ENCODE results near the gene SERINC4. TPM values are rescaled to one million over a fixed set of nuclear protein-coding genes. Genes with fewer than 3 reads are reported as not detected.

SERINC4 gene
- total RNA-seq, 1 experiment from 2014 or later: 0.17 TPM

GRCh38 chr15:43776718-43777266, 23.2 kb downstream of the SERINC4 start, which contains the start of gene ELL3:
Gene ELL3, minus strand, starts transcription at chr15:43776966. Its CDS starts 65 bp downstream, at chr15:43776901.
- Histone ChIP-seq H3K79me2 (ENCODE audit: insufficient read depth, low read length) (no peaks in the 10 kb centered on the region), H2BK20ac (ENCODE audit: low read depth, low read length, poor library complexity, severe bottlenecking) (no peak within 1 kb of the TSS), H3K9me3 (ENCODE audit: control insufficient read depth, low read depth, low read length) (no peaks in the 10 kb centered on the region), H3K23ac (ENCODE audit: insufficient read length, low read depth, low read length) (no peak within 1 kb of the TSS), H3K79me1 (ENCODE audit: insufficient read depth, low read depth, low read length, poor library complexity, severe bottlenecking) (no peaks in the 10 kb centered on the region), H4K91ac (ENCODE audit: insufficient read length, low read depth, low read length) (no peak within 1 kb of the TSS), H2AK5ac (ENCODE audit: insufficient read length, low read length) (no peak within 1 kb of the TSS), H2BK120ac (ENCODE audit: low read depth, low read length, poor library complexity, severe bottlenecking) (no peak within 1 kb of the TSS), H2BK12ac (ENCODE audit: insufficient read length, low read depth, low read length) (no peak within 1 kb of the TSS), H3T11ph (ENCODE audit: low read length) (no peak within 1 kb of the TSS), H3K27ac (ENCODE audit: insufficient read length, low read depth, low read length) (no peak within 1 kb of the TSS), H3K18ac (ENCODE audit: insufficient read length, low read depth, low read length) (peak within 1 kb of the TSS; percentile 53), H3K4me1 (ENCODE audit: insufficient read depth, low read length) (no peaks in the 10 kb centered on the region; the same call in 1 of the 2 replicates), H4K20me1 (ENCODE audit: control insufficient read depth, insufficient read depth, insufficient read length) (no peaks in the 10 kb centered on the region), H2BK5ac (ENCODE audit: insufficient read length, low read length) (no peak within 1 kb of the TSS), H3K9ac (ENCODE audit: extremely low read depth, insufficient read length, low read length) (peak within 1 kb of the TSS; percentile 53), H4K8ac (replicated peaks; ENCODE audit: insufficient read length, low read depth, low read length) (no peak within 1 kb of the TSS), H3K4me2 (ENCODE audit: insufficient read depth, insufficient read length, low read length) (peak within 1 kb of the TSS; percentile 98), H3K4ac (ENCODE audit: low read depth, low read length) (no peak within 1 kb of the TSS), H2AFZ (ENCODE audit: low read length) (peak within 1 kb of the TSS; percentile 17), H3K14ac (ENCODE audit: insufficient read depth, low read length) (peak within 1 kb of the TSS; percentile 70), H3K56ac (ENCODE audit: insufficient read length, low read depth, low read length) (no peak within 1 kb of the TSS), H2BK15ac (ENCODE audit: low read depth, low read length) (no peak within 1 kb of the TSS; the same call in 1 of the 2 replicates), H4K5ac (ENCODE audit: insufficient read length, low read depth, low read length) (no peak within 1 kb of the TSS), H3K27me3 (ENCODE audit: insufficient read depth, low read length) (no peaks in the 10 kb centered on the region), H3K23me2 (ENCODE audit: insufficient read length, low read depth, low read length, poor library complexity, severe bottlenecking) (peaks cover 13% of the 10 kb centered on the region)
- peaks cover 12 to 13% of the 10 kb centered on the region in 2 experiments for H3K4me1 Mint-ChIP-seq
- peaks cover 10 to 31% (median 16%) of the 10 kb centered on the region in 3 experiments; a peak in 6 of 7 replicates for H3K36me3 Mint-ChIP-seq (ENCODE audit: insufficient read depth in 1 of 3, low read depth in 3 of 3)
- peak within 1 kb of the TSS; percentile 35 to 81 (median 68); a peak in 4 of 7 replicates for H3K27ac Mint-ChIP-seq
- DNase-seq: peak; percentile 87
- no CpG with 5 or more reads among the region's 41 CpGs for WGBS (ENCODE audit: extremely low coverage, insufficient read length, low lambda C conversion rate)
- H3K4me3 Mint-ChIP-seq: peak within 1 kb of the TSS; percentile 82 to 92
- no peaks in the 10 kb centered on the region; a peak in 1 of 5 replicates for H3K9me3 Mint-ChIP-seq
- no peak for TF ChIP-seq CTCF (conservative IDR thresholded peaks at IDR 0.05)
- no peaks in the 10 kb centered on the region; the same call in 1 of the 2 replicates for H3K27me3 Mint-ChIP-seq (ENCODE audit: low read depth)

Data from H9 (cell line).